ENCODE measurements around the gene NOD1.

DNA sequence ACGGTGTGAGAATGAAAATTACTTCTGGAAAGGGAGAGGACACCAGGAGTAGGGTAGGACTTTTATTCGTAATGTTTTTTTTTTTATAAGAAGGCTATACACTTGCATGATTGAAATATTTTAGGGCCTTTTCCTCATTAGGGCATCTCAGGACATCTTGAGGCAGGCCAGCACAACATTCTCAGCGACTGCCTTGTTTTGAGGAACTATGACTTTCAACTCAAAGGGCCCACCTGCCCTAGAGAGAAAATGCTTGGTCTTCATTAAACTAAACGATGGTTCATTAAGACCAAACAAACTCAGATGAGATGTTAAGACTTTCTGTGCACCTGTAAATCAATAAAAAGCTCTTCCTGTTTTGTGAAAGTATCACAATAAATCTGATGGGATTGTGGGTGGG, 11.3 kb downstream of the NOD1 start:
- no peak for TF ChIP-seq POLR2A (IDR thresholded peaks at IDR 0.05)
- TF ChIP-seq, protein P1, sequence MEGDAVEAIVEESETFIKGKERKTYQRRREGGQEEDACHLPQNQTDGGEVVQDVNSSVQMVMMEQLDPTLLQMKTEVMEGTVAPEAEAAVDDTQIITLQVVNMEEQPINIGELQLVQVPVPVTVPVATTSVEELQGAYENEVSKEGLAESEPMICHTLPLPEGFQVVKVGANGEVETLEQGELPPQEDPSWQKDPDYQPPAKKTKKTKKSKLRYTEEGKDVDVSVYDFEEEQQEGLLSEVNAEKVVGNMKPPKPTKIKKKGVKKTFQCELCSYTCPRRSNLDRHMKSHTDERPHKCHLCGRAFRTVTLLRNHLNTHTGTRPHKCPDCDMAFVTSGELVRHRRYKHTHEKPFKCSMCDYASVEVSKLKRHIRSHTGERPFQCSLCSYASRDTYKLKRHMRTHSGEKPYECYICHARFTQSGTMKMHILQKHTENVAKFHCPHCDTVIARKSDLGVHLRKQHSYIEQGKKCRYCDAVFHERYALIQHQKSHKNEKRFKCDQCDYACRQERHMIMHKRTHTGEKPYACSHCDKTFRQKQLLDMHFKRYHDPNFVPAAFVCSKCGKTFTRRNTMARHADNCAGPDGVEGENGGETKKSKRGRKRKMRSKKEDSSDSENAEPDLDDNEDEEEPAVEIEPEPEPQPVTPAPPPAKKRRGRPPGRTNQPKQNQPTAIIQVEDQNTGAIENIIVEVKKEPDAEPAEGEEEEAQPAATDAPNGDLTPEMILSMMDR (IDR thresholded peaks at IDR 0.05): no peak
- TF ChIP-seq POLR2AphosphoS5 (IDR thresholded peaks at IDR 0.05): no peak

Measured in sigmoid colon (tissue), 4 donors.